IPS-NIHi7 (cell line): ENCODE measurements around the gene WDR41.
"Not testable (repeated sequence)": the region's sequence is repeated elsewhere in the genome, so short reads cannot be mapped to it uniquely, and the experiment has no call there.

Experiments used
- DNase-seq: peaks from one replicate; pipeline ENCODE4 v3.0.0; 2012; ENCODE audit warnings: mixed read lengths; ENCODE audit errors: extremely low spot score

WDR41 gene

GRCh38 chr5:77409870-77410621, 82.1 kb downstream of the WDR41 start:
- no peak for DNase-seq

GRCh38 chr5:77407152-77407551, 85.0 kb downstream of the WDR41 start:
- DNase-seq: no peak

GRCh38 chr5:77402796-77403195, 89.3 kb downstream of the WDR41 start:
- no peak for DNase-seq

- no peak for DNase-seq
These were observed 91.5 kb downstream of the WDR41 start for GRCh38 chr5:77400645-77401044.

- no peak for DNase-seq
These were observed 93.2 kb downstream of the WDR41 start for GRCh38 chr5:77398896-77399295.

GRCh38 chr5:77398458-77398857, 93.7 kb downstream of the WDR41 start:
- no peak for DNase-seq

GRCh38 chr5:77397686-77398292, 94.3 kb downstream of the WDR41 start:
- DNase-seq: no peak

- DNase-seq: no peak
These were observed 96.1 kb downstream of the WDR41 start for GRCh38 chr5:77396017-77396416.

- DNase-seq: no peak
These were observed 97.9 kb downstream of the WDR41 start for GRCh38 chr5:77394064-77394715.

- DNase-seq: no peak
These were observed 100.8 kb downstream of the WDR41 start for GRCh38 chr5:77391240-77391765.

- no peak for DNase-seq
These were observed 101.3 kb downstream of the WDR41 start for GRCh38 chr5:77390795-77391194.

GRCh38 chr5:77390221-77390620, 101.9 kb downstream of the WDR41 start:
- DNase-seq: no peak

- DNase-seq: no peak
These were observed 102.4 kb downstream of the WDR41 start for GRCh38 chr5:77389746-77390145.

- not testable (repeated sequence) for DNase-seq
These were observed 105.8 kb downstream of the WDR41 start for GRCh38 chr5:77386340-77386739.

- not testable (repeated sequence) for DNase-seq
These were observed 108.8 kb downstream of the WDR41 start for GRCh38 chr5:77383336-77383735.
